Heart right ventricle (tissue), 16 donors: ENCODE results near the gene LRRC26. TPM values are rescaled to one million over a fixed set of nuclear protein-coding genes. Genes with fewer than 3 reads are reported as not detected.

Source experiments
- ATAC-seq, 8 donors: fragments of 200-7000 bp; cut with Tn5 transposase; one replicate each; pipeline ENCODE4 v1.9.1; 2020; ENCODE audit warnings: mild to moderate bottlenecking in 8 of 8, moderate library complexity in 8 of 8, moderate number of reproducible peaks in 1 of 8
- DNase-seq, 2 donors: peaks; one replicate each; pipeline ENCODE4 v3.0.0-alpha.2; 2020
- H3K27ac ChIP-seq, 10 donors: fragments of 200-600 bp; sonication (generic) in 2 of 10; one replicate each; pipeline versions ENCODE4 v1.5.0 to v1.8.0; 2020 to 2022; ENCODE audit warnings: mild to moderate bottlenecking in 3 of 10
- H3K27me3 ChIP-seq, 7 donors: fragments of 200-600 bp; one replicate each; pipeline ENCODE4 v1.8.0; 2021 to 2022; ENCODE audit warnings: mild to moderate bottlenecking in 2 of 7
- H3K36me3 ChIP-seq, 9 donors: fragments of 200-600 bp; sonication (generic) in 1 of 9; one replicate each; pipeline versions ENCODE4 v1.5.0 to v1.8.0; 2020 to 2022; ENCODE audit warnings: mild to moderate bottlenecking in 2 of 9
- H3K4me1 ChIP-seq, 9 donors: fragments of 200-600 bp; sonication (generic) in 1 of 9; one replicate each; pipeline versions ENCODE4 v1.5.0 to v1.8.0; 2020 to 2022; ENCODE audit warnings: mild to moderate bottlenecking in 4 of 9
- H3K4me3 ChIP-seq, 10 donors: fragments of 200-600 bp; sonication (generic) in 2 of 10; one replicate each; pipeline versions ENCODE4 v1.5.0 to v1.8.0; 2020 to 2022; ENCODE audit warnings: mild to moderate bottlenecking in 7 of 10, moderate library complexity in 2 of 10
- H3K9me3 ChIP-seq, 11 donors: fragments of 200-600 bp in 10 of 11; sonication (generic) in 2 of 11; one replicate each; pipeline versions ENCODE4 v1.5.0 to v1.8.0; 2013 to 2022; ENCODE audit warnings: mild to moderate bottlenecking in 2 of 11, control low read depth in 1 of 11, moderate library complexity in 1 of 11
- WGBS, 2 donors: extraction: QIAGEN DNeasy Blood & Tissue Kit; methylation state at CpG; one replicate each; pipeline ENCODE4 v1.1.7; 2013; ENCODE audit warnings: inconsistent platforms in 1 of 2; 5-methylcytosine and 5-hydroxymethylcytosine counted together
- intact Hi-C, 10 donors: fragments of 100-400 bp; cut with DNase I; formaldehyde crosslinking; loops; one replicate each; pipeline versions ENCODE4 v1.11.1 to v1.14.2; 2022
- polyA plus RNA-seq, 2 donors: library from polyadenylated mRNA; stranded (reverse); fragments of 200-250 nt; gene quantifications; one replicate each; pipeline ENCODE4 v1.2.3, GENCODE V29; 2013
- total RNA-seq, 10 donors: library from RNA; stranded (reverse); fragmentation: NEBNext Ultra II Directional in 3 of 10; extraction: Animal tissue kit (Norgen Biotek cat#: 25700) in 3 of 10; gene quantifications; one replicate each; pipeline versions ENCODE4 v1.2.1 to v1.2.4, GENCODE V29; 2021 to 2023
- TF ChIP-seq, protein P1 (sequence below), 9 donors: fragments of 200-600 bp; sonication (generic) in 2 of 9; IDR thresholded peaks; one replicate each; pipeline versions ENCODE4 v1.5.0 to v1.8.0; 2021 to 2022; ENCODE audit warnings: antibody characterized with exemption in 9 of 9, mild to moderate bottlenecking in 5 of 9, moderate library complexity in 1 of 9
- donor health status: Arrhythmogenic right ventricular cardiomyopathy.
- donor health status: ischemic (EF 13 %, LVEDD 7.1; RV severe dilation, severe dysfunction).
- donor health status: healthy with polysubstance abuse.
- donor health status: DM: no; HTN: yes; CAD: no.
- donor health status: DM: no; HTN: no; CAD: no.
- donor health status: ischemic (EF 25% LVEDD 6.9; RV normal size, moderate dysfunction).
- donor health status: ischemic (EF 25% LVEDD 5.7; RV mildly dilated, moderate dysfunction).
- donor health status: healthy.
- donor health status: DM: yes; HTN: yes; CAD: no.
- donor health status: Ischemic cardiomyopathy.
- donor health status: ischemic (EF 35%, LVEDD 5.7; RV mildly dilated, moderate dysfunction).
- donor health status: nonischemic (EF 11% LVEDD 7.7; RV severe dilation, severe dysfunction).
- donor health status: DM: yes; HTN: yes; CAD: no.
- donor health status: PGD.
- donor health status: ischemic (EF 29% LVEDD 5.4; RV normal size, mild dysfunction).
- donor health status: nonischemic (EF 23%, LVEDD 6.1; RV moderate dilation, normal function).

The LRRC26 gene
- total and polyA plus RNA-seq, 12 donors = not detected

GRCh38 chr9:137141976-137142936, 27.6 kb downstream of the LRRC26 start:
- H3K27ac ChIP-seq = no peak overlapping the region
- ATAC-seq = no peak
- H3K27me3 ChIP-seq = peaks cover 39 to 88% (median 84%) of the 10 kb centered on the region in 7 donors

DNA sequence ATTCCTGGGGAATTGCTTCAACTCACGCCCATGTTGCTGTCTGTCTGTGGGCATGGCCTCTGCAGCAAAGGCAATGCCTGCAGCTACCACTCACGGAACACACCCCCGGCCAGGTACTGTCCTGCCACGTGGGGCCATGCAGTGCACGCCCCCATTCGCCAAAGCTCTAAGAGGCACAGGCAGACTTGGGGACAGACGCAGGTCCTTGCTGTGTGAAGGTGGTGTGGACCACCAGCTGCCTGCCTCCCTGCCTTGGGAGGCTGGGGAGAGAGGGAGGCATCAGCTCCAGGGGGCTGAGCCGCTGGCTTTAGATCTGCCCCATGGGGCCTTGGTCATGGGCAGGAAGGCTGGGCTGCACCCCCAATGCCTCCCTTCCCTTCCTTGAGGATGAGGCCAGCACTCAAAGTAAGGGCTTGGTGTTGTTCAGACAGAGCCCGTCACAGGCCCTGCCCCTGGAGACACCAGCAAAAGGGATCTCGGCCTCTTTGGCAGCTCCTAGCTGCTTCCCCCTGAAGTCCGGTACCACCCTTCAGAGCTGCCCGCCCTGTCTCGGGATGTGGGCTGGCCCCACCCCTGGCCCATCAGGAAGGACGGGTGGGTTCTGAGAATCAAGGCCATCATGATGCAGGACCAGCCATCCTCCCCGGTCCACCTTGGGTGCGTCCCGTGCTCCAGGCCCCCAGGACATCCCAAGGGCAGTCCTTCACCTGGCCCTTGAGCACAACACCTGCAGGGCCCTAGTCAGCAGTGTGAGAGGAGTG, 28.6 kb downstream of the LRRC26 start:
- Histone ChIP-seq H3K4me3 (no peak overlapping the region), H3K27me3 (peaks cover 45 to 89% (median 85%) of the 10 kb centered on the region in 7 donors), H3K9me3 (no peaks in the 10 kb centered on the region), H3K27ac (no peak overlapping the region), H3K4me1 (peaks cover 0 to 7% (median 5%) of the 10 kb centered on the region in 9 donors), H3K36me3 (no peaks in the 10 kb centered on the region)
- TF ChIP-seq, protein P1, sequence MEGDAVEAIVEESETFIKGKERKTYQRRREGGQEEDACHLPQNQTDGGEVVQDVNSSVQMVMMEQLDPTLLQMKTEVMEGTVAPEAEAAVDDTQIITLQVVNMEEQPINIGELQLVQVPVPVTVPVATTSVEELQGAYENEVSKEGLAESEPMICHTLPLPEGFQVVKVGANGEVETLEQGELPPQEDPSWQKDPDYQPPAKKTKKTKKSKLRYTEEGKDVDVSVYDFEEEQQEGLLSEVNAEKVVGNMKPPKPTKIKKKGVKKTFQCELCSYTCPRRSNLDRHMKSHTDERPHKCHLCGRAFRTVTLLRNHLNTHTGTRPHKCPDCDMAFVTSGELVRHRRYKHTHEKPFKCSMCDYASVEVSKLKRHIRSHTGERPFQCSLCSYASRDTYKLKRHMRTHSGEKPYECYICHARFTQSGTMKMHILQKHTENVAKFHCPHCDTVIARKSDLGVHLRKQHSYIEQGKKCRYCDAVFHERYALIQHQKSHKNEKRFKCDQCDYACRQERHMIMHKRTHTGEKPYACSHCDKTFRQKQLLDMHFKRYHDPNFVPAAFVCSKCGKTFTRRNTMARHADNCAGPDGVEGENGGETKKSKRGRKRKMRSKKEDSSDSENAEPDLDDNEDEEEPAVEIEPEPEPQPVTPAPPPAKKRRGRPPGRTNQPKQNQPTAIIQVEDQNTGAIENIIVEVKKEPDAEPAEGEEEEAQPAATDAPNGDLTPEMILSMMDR (IDR thresholded peaks at IDR 0.05) = no peak
- 71 to 73% methylated on average over 17 of the region's 17 CpGs for WGBS, 2 donors
- ATAC-seq = peak in 1 of 8 donors; percentile 18
- no peak for DNase-seq
- intact Hi-C loops = loop anchor here in 1 of 10 donors (5.0 kb wide), 1 partner anchor 36 kb away; no protein-coding TSS in a partner anchor

More at GRCh38 chr9:137141976-137142936, 27.6 kb downstream of the LRRC26 start:
- Histone ChIP-seq H3K4me3 (no peak overlapping the region), H3K36me3 (no peaks in the 10 kb centered on the region), H3K4me1 (peaks cover 0 to 7% (median 5%) of the 10 kb centered on the region in 9 donors), H3K9me3 (no peaks in the 10 kb centered on the region)
- DNase-seq = no peak
- TF ChIP-seq, protein P1 (IDR thresholded peaks at IDR 0.05) = no peak
- WGBS, 2 donors = 73 to 78% methylated on average over 24 of the region's 24 CpGs
- intact Hi-C loops = loop anchor here in 1 of 10 donors (5.0 kb wide), 1 partner anchor 35 kb away; no protein-coding TSS in a partner anchor

DNA sequence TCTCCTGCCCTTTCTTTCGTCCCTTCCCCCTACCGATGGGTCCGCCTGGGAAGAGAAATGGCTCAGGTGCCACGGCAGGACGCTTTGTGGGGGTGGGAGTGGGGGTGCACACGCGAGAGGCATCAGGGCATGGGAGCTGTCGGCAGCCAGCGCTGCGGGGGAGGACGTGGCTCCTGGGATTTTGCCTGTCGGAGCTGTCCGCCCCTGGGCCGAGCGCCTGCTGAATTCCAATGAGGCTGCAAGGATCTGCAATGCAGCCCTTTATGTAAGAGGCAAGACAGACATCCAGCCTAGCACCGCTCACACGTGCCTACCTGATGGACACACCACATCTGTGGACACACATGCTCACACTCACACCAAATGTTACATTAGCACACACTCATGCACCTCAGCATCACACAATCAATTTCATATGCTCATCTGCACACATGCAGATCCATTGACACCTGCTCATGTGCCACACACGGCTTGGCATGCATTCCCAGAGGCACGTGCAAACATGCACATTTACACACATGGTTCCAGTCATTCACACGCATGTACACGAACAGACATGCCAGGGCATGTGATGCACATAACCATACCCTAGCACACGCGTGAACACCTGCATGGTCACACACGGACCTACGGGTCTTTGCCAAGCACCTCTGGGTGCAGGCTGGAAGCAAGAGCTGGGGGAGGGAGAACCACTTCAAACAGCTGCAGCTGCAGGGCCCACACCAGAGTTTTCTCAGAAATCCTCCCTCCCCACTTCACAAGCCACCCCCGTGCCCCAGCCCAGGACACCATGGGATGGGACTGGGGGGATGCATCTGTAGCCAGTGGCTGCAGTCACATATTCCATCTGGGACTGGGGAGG, 29.5 kb downstream of the LRRC26 start:
- no peak overlapping the region for H3K27ac ChIP-seq
- H3K4me1 ChIP-seq = peaks cover 0 to 7% (median 5%) of the 10 kb centered on the region in 9 donors
- TF ChIP-seq, protein P1 (IDR thresholded peaks at IDR 0.05) = no peak
- ATAC-seq (no peak), DNase-seq (no peak)
- intact Hi-C loops = loop anchor here in 1 of 10 donors (5.0 kb wide), 1 partner anchor 37 kb away; no protein-coding TSS in a partner anchor
- WGBS, 2 donors = 52 to 53% methylated on average over 26 of the region's 26 CpGs
- peaks cover 52 to 91% (median 85%) of the 10 kb centered on the region in 7 donors for H3K27me3 ChIP-seq
- H3K9me3 ChIP-seq = no peaks in the 10 kb centered on the region
- no peak overlapping the region for H3K4me3 ChIP-seq
- H3K36me3 ChIP-seq = no peaks in the 10 kb centered on the region
